DOHH2 (cell line): ENCODE measurements around the gene CD200.

ENCODE experiments used
- H3F3A ChIP-seq: fragments of 200-600 bp; sonication (generic), shearing (Covaris generic); 2 replicates; pipeline ENCODE4 v1.6.0; 2016; ENCODE audit warnings: antibody characterized with exemption, mild to moderate bottlenecking; ENCODE audit not compliant: control insufficient read depth, insufficient read depth
- H3K27ac ChIP-seq: fragments of 200-600 bp; sonication (generic); 2 replicates; pipeline ENCODE4 v1.5.1; 2014; ENCODE audit warnings: low read depth, mild to moderate bottlenecking, low read length, moderate library complexity
- H3K27me3 ChIP-seq: fragments of 200-600 bp; sonication (generic); 2 replicates; pipeline ENCODE4 v1.6.1; 2014; ENCODE audit warnings: mild to moderate bottlenecking, low read length, mixed read lengths; ENCODE audit not compliant: control insufficient read depth
- H3K36me3 ChIP-seq: fragments of 200-600 bp; sonication (generic); 2 replicates; pipeline ENCODE4 v1.6.1; 2014; ENCODE audit warnings: mild to moderate bottlenecking, low read length, moderate library complexity, mixed read lengths; ENCODE audit not compliant: control insufficient read depth
- H3K4me1 ChIP-seq: fragments of 200-600 bp; sonication (generic); 2 replicates; pipeline ENCODE4 v1.6.1; 2014; ENCODE audit warnings: mild to moderate bottlenecking, low read length, mixed read lengths; ENCODE audit not compliant: control insufficient read depth
- H3K4me2 ChIP-seq: fragments of 200-600 bp; sonication (generic); 2 replicates; pipeline ENCODE4 v1.6.0; 2014; ENCODE audit warnings: mild to moderate bottlenecking, low read length, moderate library complexity
- H3K4me3 ChIP-seq: fragments of 200-600 bp; sonication (generic); 2 replicates; pipeline ENCODE4 v1.5.1; 2014; ENCODE audit warnings: mild to moderate bottlenecking, low read length, mixed read lengths
- H3K79me2 ChIP-seq: fragments of 200-600 bp; sonication (generic); 2 replicates; pipeline ENCODE4 v1.6.1; 2014; ENCODE audit warnings: mild to moderate bottlenecking, low read length, mixed read lengths; ENCODE audit not compliant: control insufficient read depth
- H3K9me2 ChIP-seq: fragments of 200-600 bp; sonication (generic); replicated peaks from 2 replicates; pipeline ENCODE4 v1.6.1; 2014; ENCODE audit warnings: mild to moderate bottlenecking, low read length, mixed read lengths; ENCODE audit not compliant: control insufficient read depth
- H3K9me3 ChIP-seq: fragments of 200-600 bp; sonication (generic); 2 replicates; pipeline ENCODE4 v1.6.1; 2014; ENCODE audit warnings: antibody characterized with exemption, low read length, mixed read lengths; ENCODE audit not compliant: control insufficient read depth, insufficient read depth
- H4K20me1 ChIP-seq: fragments of 200-600 bp; sonication (generic); 2 replicates; pipeline ENCODE4 v1.6.0; 2014; ENCODE audit warnings: low read depth, mild to moderate bottlenecking, antibody characterized with exemption, low read length, moderate library complexity; ENCODE audit not compliant: control insufficient read depth, insufficient read depth
- EZH2phosphoT487 ChIP-seq: fragments of 200-600 bp; sonication (generic); IDR thresholded peaks from 2 replicates; pipeline ENCODE4 v1.6.1; 2017; ENCODE audit warnings: borderline replicate concordance, mild to moderate bottlenecking, antibody characterized with exemption, low read length, moderate library complexity, mixed read lengths
- TF ChIP-seq, protein P1 (sequence below): fragments of 200-600 bp; sonication (generic); IDR thresholded peaks from one replicate; pipeline ENCODE4 v1.5.1; 2014; ENCODE audit warnings: antibody characterized with exemption, mild to moderate bottlenecking, low read depth, low read length; ENCODE audit not compliant: poor library complexity, severe bottlenecking

Gene CD200

GRCh38 chr3:112331851-112332250 is 1.1 kb upstream of the CD200 start:
- Histone ChIP-seq H3K9me3 (no peaks in the 10 kb centered on the region), H3K4me2 (peak overlapping the region; percentile 88), H3K9me2 (no peaks in the 10 kb centered on the region), H3K27ac (no peak overlapping the region), H3K79me2 (peaks cover 30% of the 10 kb centered on the region), H3K4me1 (peaks cover 29% of the 10 kb centered on the region), H4K20me1 (no peaks in the 10 kb centered on the region), H3K27me3 (no peaks in the 10 kb centered on the region; the same call in 1 of the 2 replicates), H3F3A (peaks cover 12% of the 10 kb centered on the region), H3K36me3 (peaks cover 4% of the 10 kb centered on the region; the same call in 1 of the 2 replicates), H3K4me3 (peak overlapping the region; percentile 85)
- TF ChIP-seq, protein P1, sequence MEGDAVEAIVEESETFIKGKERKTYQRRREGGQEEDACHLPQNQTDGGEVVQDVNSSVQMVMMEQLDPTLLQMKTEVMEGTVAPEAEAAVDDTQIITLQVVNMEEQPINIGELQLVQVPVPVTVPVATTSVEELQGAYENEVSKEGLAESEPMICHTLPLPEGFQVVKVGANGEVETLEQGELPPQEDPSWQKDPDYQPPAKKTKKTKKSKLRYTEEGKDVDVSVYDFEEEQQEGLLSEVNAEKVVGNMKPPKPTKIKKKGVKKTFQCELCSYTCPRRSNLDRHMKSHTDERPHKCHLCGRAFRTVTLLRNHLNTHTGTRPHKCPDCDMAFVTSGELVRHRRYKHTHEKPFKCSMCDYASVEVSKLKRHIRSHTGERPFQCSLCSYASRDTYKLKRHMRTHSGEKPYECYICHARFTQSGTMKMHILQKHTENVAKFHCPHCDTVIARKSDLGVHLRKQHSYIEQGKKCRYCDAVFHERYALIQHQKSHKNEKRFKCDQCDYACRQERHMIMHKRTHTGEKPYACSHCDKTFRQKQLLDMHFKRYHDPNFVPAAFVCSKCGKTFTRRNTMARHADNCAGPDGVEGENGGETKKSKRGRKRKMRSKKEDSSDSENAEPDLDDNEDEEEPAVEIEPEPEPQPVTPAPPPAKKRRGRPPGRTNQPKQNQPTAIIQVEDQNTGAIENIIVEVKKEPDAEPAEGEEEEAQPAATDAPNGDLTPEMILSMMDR, result no peak
- no peak for TF ChIP-seq EZH2phosphoT487

- Histone ChIP-seq H3K36me3 (peaks cover 4% of the 10 kb centered on the region; the same call in 1 of the 2 replicates), H3K27ac (0 out of 2 replicates have a peak overlapping the region, but pooled peaks have one; percentile 7), H3K27me3 (no peaks in the 10 kb centered on the region; the same call in 1 of the 2 replicates), H3K4me1 (peaks cover 21% of the 10 kb centered on the region), H3F3A (peaks cover 12% of the 10 kb centered on the region), H3K9me3 (no peaks in the 10 kb centered on the region), H4K20me1 (no peaks in the 10 kb centered on the region), H3K4me3 (peak overlapping the region; percentile 85), H3K4me2 (peak overlapping the region; percentile 88), H3K9me2 (no peaks in the 10 kb centered on the region), H3K79me2 (peaks cover 32% of the 10 kb centered on the region)
- TF ChIP-seq, protein P1, result no peak
- TF ChIP-seq EZH2phosphoT487, result no peak
Measured at GRCh38 chr3:112333381-112334317, 693 bp downstream of the CD200 start.

- peaks cover 4% of the 10 kb centered on the region; the same call in 1 of the 2 replicates for H3K36me3 ChIP-seq
- peak overlapping the region; percentile 85 for H3K4me3 ChIP-seq
- H3K79me2 ChIP-seq, result peaks cover 32% of the 10 kb centered on the region
- H3K9me2 ChIP-seq, result no peaks in the 10 kb centered on the region
- H3K9me3 ChIP-seq, result no peaks in the 10 kb centered on the region
- H3K4me1 ChIP-seq, result peaks cover 21% of the 10 kb centered on the region
- H3K27me3 ChIP-seq, result no peaks in the 10 kb centered on the region; the same call in 1 of the 2 replicates
- no peak overlapping the region for H3K27ac ChIP-seq
- TF ChIP-seq, protein P1, result no peak
- no peak for TF ChIP-seq EZH2phosphoT487
- H3K4me2 ChIP-seq, result peak overlapping the region; percentile 88
- H4K20me1 ChIP-seq, result no peaks in the 10 kb centered on the region
- 0 out of 2 replicates have a peak, but pooled peaks cover 1% of the 10 kb centered on the region for H3F3A ChIP-seq
Measured at GRCh38 chr3:112334691-112335433, 1.9 kb downstream of the CD200 start.
